DOHH2 (cell line): ENCODE results near the gene PANX2.

Experiments
- EZH2phosphoT487 ChIP-seq: fragments of 200-600 bp; sonication (generic); IDR thresholded peaks from 2 replicates; pipeline ENCODE4 v1.6.1; 2017; ENCODE audit warnings: borderline replicate concordance, mild to moderate bottlenecking, antibody characterized with exemption, low read length, moderate library complexity, mixed read lengths
- TF ChIP-seq, protein P1 (sequence below): fragments of 200-600 bp; sonication (generic); IDR thresholded peaks from one replicate; pipeline ENCODE4 v1.5.1; 2014; ENCODE audit warnings: antibody characterized with exemption, mild to moderate bottlenecking, low read depth, low read length; ENCODE audit not compliant: poor library complexity, severe bottlenecking

GRCh38 chr22:50150161-50151129 is 20.1 kb upstream of the PANX2 start:
- TF ChIP-seq, protein P1, sequence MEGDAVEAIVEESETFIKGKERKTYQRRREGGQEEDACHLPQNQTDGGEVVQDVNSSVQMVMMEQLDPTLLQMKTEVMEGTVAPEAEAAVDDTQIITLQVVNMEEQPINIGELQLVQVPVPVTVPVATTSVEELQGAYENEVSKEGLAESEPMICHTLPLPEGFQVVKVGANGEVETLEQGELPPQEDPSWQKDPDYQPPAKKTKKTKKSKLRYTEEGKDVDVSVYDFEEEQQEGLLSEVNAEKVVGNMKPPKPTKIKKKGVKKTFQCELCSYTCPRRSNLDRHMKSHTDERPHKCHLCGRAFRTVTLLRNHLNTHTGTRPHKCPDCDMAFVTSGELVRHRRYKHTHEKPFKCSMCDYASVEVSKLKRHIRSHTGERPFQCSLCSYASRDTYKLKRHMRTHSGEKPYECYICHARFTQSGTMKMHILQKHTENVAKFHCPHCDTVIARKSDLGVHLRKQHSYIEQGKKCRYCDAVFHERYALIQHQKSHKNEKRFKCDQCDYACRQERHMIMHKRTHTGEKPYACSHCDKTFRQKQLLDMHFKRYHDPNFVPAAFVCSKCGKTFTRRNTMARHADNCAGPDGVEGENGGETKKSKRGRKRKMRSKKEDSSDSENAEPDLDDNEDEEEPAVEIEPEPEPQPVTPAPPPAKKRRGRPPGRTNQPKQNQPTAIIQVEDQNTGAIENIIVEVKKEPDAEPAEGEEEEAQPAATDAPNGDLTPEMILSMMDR, result no peak
- no peak for TF ChIP-seq EZH2phosphoT487
